Measurements from ENCODE around the gene RALGDS. TPM values are rescaled to one million over a fixed set of nuclear protein-coding genes. Genes with fewer than 3 reads are reported as not detected.
A peak's percentile ranks its signal among the peaks of the same experiment; 100 is the strongest.

RALGDS gene
- polyA plus RNA-seq, 1 donor (not counting 4 experiments of a cell fraction or from before 2014, with no cell fraction given): 22.6 TPM

- Histone ChIP-seq H3K9ac (ENCODE audit: control insufficient read depth, extremely low read depth, insufficient read depth, low read length) (peak overlapping the region; percentile 80), H2AFZ (ENCODE audit: control insufficient read depth, low read length) (no peak overlapping the region), H3K27ac (ENCODE audit: control insufficient read depth, insufficient read depth, low read length) (peak overlapping the region; percentile 51), H3K4me1 (ENCODE audit: control insufficient read depth, extremely low read depth, insufficient read depth, low read length) (peaks cover 17% of the 10 kb centered on the region), H4K20me1 (ENCODE audit: control insufficient read depth, extremely low read depth, insufficient read depth, low read length) (peaks cover 16% of the 10 kb centered on the region), H3K79me2 (ENCODE audit: control insufficient read depth, insufficient read depth, low read length) (peaks cover 4% of the 10 kb centered on the region), H3K36me3 (ENCODE audit: control insufficient read depth in 2 of 2, extremely low read depth in 1 of 2, insufficient read depth in 2 of 2, low read length in 2 of 2) (peaks cover 0 to 2% of the 10 kb centered on the region in 2 experiments), H3K9me1 (ENCODE audit: control insufficient read depth, extremely low read depth, insufficient read depth, low read length) (no peaks in the 10 kb centered on the region), H3K4me2 (ENCODE audit: control insufficient read depth, extremely low read depth, insufficient read depth, low read depth, low read length) (peak overlapping the region; percentile 86), H3K27me3 (ENCODE audit: control insufficient read depth, extremely low read depth, insufficient read depth, low read length) (no peaks in the 10 kb centered on the region), H3K4me3 (ENCODE audit: control insufficient read depth in 2 of 3, extremely low read depth in 1 of 3, insufficient read depth in 2 of 3, low read depth in 1 of 3, low read length in 3 of 3) (peak overlapping the region; percentile 57 to 71 (median 67)), H3K9me3 (ENCODE audit: control insufficient read depth, low read depth, low read length) (no peaks in the 10 kb centered on the region)
- FAIRE-seq (no peak), DNase-seq (ENCODE audit: low read depth, low spot score) (no peak)
- TF ChIP-seq CTCF (optimal IDR thresholded peaks at IDR 0.05 in 1 of 3, IDR thresholded peaks at IDR 0.05 in 1 of 3, conservative IDR thresholded peaks at IDR 0.05 in 1 of 3; ENCODE audit: extremely low read depth in 1 of 3, insufficient read depth in 2 of 3, low read length in 3 of 3) (no peak), EZH2 (IDR thresholded peaks at IDR 0.05; ENCODE audit: low read length) (no peak)
- dilution Hi-C loops (cut with MboI; ENCODE audit: extremely low pct_ligation_motif_present, low sequenced_read_pairs): no loop called here
These were observed 391 bp downstream of the RALGDS start for GRCh38 chr9:133120501-133121197.

GRCh38 chr9:133119846-133120500 lies 1.1 kb downstream of the RALGDS start:
- H3K27ac ChIP-seq (ENCODE audit: control insufficient read depth, insufficient read depth, low read length): no peak overlapping the region
- H3K36me3 ChIP-seq (ENCODE audit: control insufficient read depth in 2 of 2, extremely low read depth in 1 of 2, insufficient read depth in 2 of 2, low read length in 2 of 2): peaks cover 0 to 2% of the 10 kb centered on the region in 2 experiments
- no peak overlapping the region for H2AFZ ChIP-seq (ENCODE audit: control insufficient read depth, low read length)
- H3K79me2 ChIP-seq (ENCODE audit: control insufficient read depth, insufficient read depth, low read length): peaks cover 4% of the 10 kb centered on the region
- H3K4me1 ChIP-seq (ENCODE audit: control insufficient read depth, extremely low read depth, insufficient read depth, low read length): peaks cover 17% of the 10 kb centered on the region
- H3K4me2 ChIP-seq (ENCODE audit: control insufficient read depth, extremely low read depth, insufficient read depth, low read depth, low read length): peak overlapping the region; percentile 86
- H3K9me1 ChIP-seq (ENCODE audit: control insufficient read depth, extremely low read depth, insufficient read depth, low read length): no peaks in the 10 kb centered on the region
- H3K9ac ChIP-seq (ENCODE audit: control insufficient read depth, extremely low read depth, insufficient read depth, low read length): peak overlapping the region; percentile 80
- TF ChIP-seq CTCF (optimal IDR thresholded peaks at IDR 0.05 in 1 of 3, IDR thresholded peaks at IDR 0.05 in 1 of 3, conservative IDR thresholded peaks at IDR 0.05 in 1 of 3; ENCODE audit: extremely low read depth in 1 of 3, insufficient read depth in 2 of 3, low read length in 3 of 3) (no peak), EZH2 (IDR thresholded peaks at IDR 0.05; ENCODE audit: low read length) (no peak)
- dilution Hi-C loops (cut with MboI; ENCODE audit: extremely low pct_ligation_motif_present, low sequenced_read_pairs): no loop called here
- H4K20me1 ChIP-seq (ENCODE audit: control insufficient read depth, extremely low read depth, insufficient read depth, low read length): peaks cover 16% of the 10 kb centered on the region
- no peaks in the 10 kb centered on the region for H3K27me3 ChIP-seq (ENCODE audit: control insufficient read depth, extremely low read depth, insufficient read depth, low read length)
- no peaks in the 10 kb centered on the region for H3K9me3 ChIP-seq (ENCODE audit: control insufficient read depth, low read depth, low read length)
- DNase-seq (ENCODE audit: low read depth, low spot score) (no peak), FAIRE-seq (no peak)
- H3K4me3 ChIP-seq (ENCODE audit: control insufficient read depth in 2 of 3, extremely low read depth in 1 of 3, insufficient read depth in 2 of 3, low read depth in 1 of 3, low read length in 3 of 3): peak overlapping the region in 2 of 3 experiments; percentile 57 to 67
